CD14-positive monocyte (primary cell): ENCODE results near the gene MYO6. TPM values are rescaled to one million over a fixed set of nuclear protein-coding genes. Genes with fewer than 3 reads are reported as not detected.

Experiments used
- DNase-seq, 3 donors: peaks; one replicate each; pipeline ENCODE4 v3.0.0-alpha.2; 2011 to 2022
- H2AFZ ChIP-seq: 2 replicates; pipeline ENCODE4 v1.6.0; 2012; ENCODE audit warnings: mild to moderate bottlenecking, low read depth, low read length, inconsistent platforms; ENCODE audit not compliant: insufficient read depth, poor library complexity, severe bottlenecking
- H3K27ac ChIP-seq, 2 donors: 1 replicate in 1 of 2; 2 replicates in 1 of 2; pipeline ENCODE4 v1.5.1; 2012 to 2013; ENCODE audit warnings: low read length in 2 of 2, control low read depth in 1 of 2, inconsistent platforms in 1 of 2, low read depth in 1 of 2, mild to moderate bottlenecking in 1 of 2
- H3K27me3 ChIP-seq, 2 donors: one replicate each; pipeline versions ENCODE4 v1.6.0 to v1.6.1; 2011 to 2013; ENCODE audit warnings: low read length in 2 of 2; ENCODE audit not compliant: control insufficient read depth in 2 of 2, insufficient read depth in 2 of 2
- H3K36me3 ChIP-seq, 2 donors: replicated peaks in 1 of 2; 1 replicate in 1 of 2; 2 replicates in 1 of 2; pipeline versions ENCODE4 v1.5.1 to v1.6.1; 2012 to 2013; ENCODE audit warnings: low read length in 2 of 2, control low read depth in 1 of 2, inconsistent platforms in 1 of 2, mild to moderate bottlenecking in 1 of 2; ENCODE audit not compliant: insufficient read depth in 2 of 2, control insufficient read depth in 1 of 2
- H3K4me1 ChIP-seq, 2 donors: 1 replicate in 1 of 2; 2 replicates in 1 of 2; pipeline versions ENCODE4 v1.5.1 to v1.6.1; 2012 to 2013; ENCODE audit warnings: low read length in 2 of 2, control low read depth in 1 of 2, inconsistent platforms in 1 of 2, mild to moderate bottlenecking in 1 of 2, moderate library complexity in 1 of 2; ENCODE audit not compliant: insufficient read depth in 2 of 2, control insufficient read depth in 1 of 2
- H3K4me2 ChIP-seq: replicated peaks from 2 replicates; pipeline ENCODE3; 2012; ENCODE audit warnings: low read length, moderate library complexity, mild to moderate bottlenecking; ENCODE audit not compliant: poor library complexity, severe bottlenecking; ENCODE audit errors: extremely low read depth
- H3K4me3 ChIP-seq, 3 experiments: fragments of 200-600 bp in 1 of 3; sonication (generic) in 1 of 3; replicated peaks in 1 of 3; 1 replicate in 2 of 3; 2 replicates in 1 of 3; pipeline ENCODE4 v1.5.1; 2011 to 2013; ENCODE audit warnings: low read length in 3 of 3, mild to moderate bottlenecking in 3 of 3, control low read depth in 2 of 3, low read depth in 2 of 3, inconsistent platforms in 1 of 3, moderate library complexity in 1 of 3
- H3K79me2 ChIP-seq: 2 replicates; pipeline ENCODE4 v1.6.0; 2012; ENCODE audit warnings: mild to moderate bottlenecking, control low read depth, inconsistent platforms, low read length, moderate library complexity; ENCODE audit not compliant: insufficient read depth
- H3K9ac ChIP-seq: 2 replicates; pipeline ENCODE4 v1.6.0; 2017; ENCODE audit warnings: low read length, mild to moderate bottlenecking; ENCODE audit not compliant: insufficient read depth, poor library complexity, severe bottlenecking
- H3K9me3 ChIP-seq, 2 donors: replicated peaks in 1 of 2; 1 replicate in 1 of 2; 2 replicates in 1 of 2; pipeline versions ENCODE4 v1.5.1 to v1.6.1; 2012 to 2013; ENCODE audit warnings: low read length in 2 of 2, control low read depth in 1 of 2; ENCODE audit not compliant: control insufficient read depth in 1 of 2, insufficient read depth in 1 of 2
- H4K20me1 ChIP-seq: 2 replicates; pipeline ENCODE4 v1.6.0; 2012; ENCODE audit warnings: mild to moderate bottlenecking, low read length, control low read depth, moderate library complexity; ENCODE audit not compliant: insufficient read depth
- H3K27ac Mint-ChIP-seq, 7 donors: one replicate each; pipeline ENCODE4 v1.8.0; 2020; ENCODE audit warnings: mild to moderate bottlenecking in 7 of 7, mixed read lengths in 7 of 7, moderate library complexity in 6 of 7, inconsistent platforms in 2 of 7
- H3K27me3 Mint-ChIP-seq, 3 donors: one replicate each; pipeline ENCODE4 v1.8.0; 2021 to 2022; ENCODE audit warnings: low read depth in 3 of 3, mild to moderate bottlenecking in 3 of 3, mixed read lengths in 3 of 3, moderate library complexity in 3 of 3, inconsistent platforms in 1 of 3
- H3K36me3 Mint-ChIP-seq, 2 donors: one replicate each; pipeline ENCODE4 v1.8.0; 2020; ENCODE audit warnings: mixed read lengths in 2 of 2, inconsistent platforms in 1 of 2, mild to moderate bottlenecking in 1 of 2
- H3K4me1 Mint-ChIP-seq: one replicate; pipeline ENCODE4 v1.8.0; 2020; ENCODE audit warnings: mild to moderate bottlenecking, mixed read lengths
- H3K4me3 Mint-ChIP-seq, 2 donors: one replicate each; pipeline ENCODE4 v1.8.0; 2020; ENCODE audit warnings: mild to moderate bottlenecking in 2 of 2, mixed read lengths in 2 of 2, moderate library complexity in 1 of 2
- H3K9me3 Mint-ChIP-seq, 7 donors: one replicate each; pipeline ENCODE4 v1.8.0; 2020 to 2022; ENCODE audit warnings: mixed read lengths in 7 of 7, mild to moderate bottlenecking in 6 of 7, moderate library complexity in 6 of 7, inconsistent platforms in 2 of 7
- CTCF ChIP-seq: fragments of 200-600 bp; IDR thresholded peaks from one replicate; pipeline ENCODE4 v1.8.0; 2022; ENCODE audit warnings: antibody characterized with exemption, mild to moderate bottlenecking
- WGBS: methylation state at CpG from one replicate; pipeline ENCODE4 v1.1.5; 2013; ENCODE audit warnings: missing lambda C conversion rate; ENCODE audit not compliant: insufficient coverage; 5-methylcytosine and 5-hydroxymethylcytosine counted together
- intact Hi-C, 2 donors: fragments of 100-400 bp; cut with micrococcal nuclease; formaldehyde crosslinking; loops; one replicate each; pipeline versions ENCODE4 v1.15.0 to v1.15.1; 2023
- polyA plus RNA-seq, 3 donors: library from polyadenylated mRNA; depleted of rRNA in 1 of 3; unstranded in 2 of 3; stranded (reverse) in 1 of 3; fragments of 300-500 nt in 2 of 3; fragments of >200 nt in 1 of 3; fragmentation: Illumina TruSeq in 2 of 3; gene quantifications; 1 replicate in 2 of 3; 2 replicates in 1 of 3; pipeline ENCODE4 v1.2.3, GENCODE V29; 2012 to 2021

MYO6 gene
- polyA plus RNA-seq, 3 donors = not detected

- no peak overlapping the region for H3K4me2 ChIP-seq
- no peak overlapping the region for H3K4me3 Mint-ChIP-seq
- no CpG with 5 or more reads among the region's 1 CpG for WGBS
Observed at GRCh38 chr6:75818098-75818855, 69.2 kb downstream of the MYO6 start.

More at GRCh38 chr6:75818098-75818855, 69.2 kb downstream of the MYO6 start:
- peaks cover 0 to 6% (median 2%) of the 10 kb centered on the region in 7 donors for H3K9me3 Mint-ChIP-seq
- intact Hi-C loops = no loop called here
- H3K36me3 Mint-ChIP-seq = no peaks in the 10 kb centered on the region
- H3K79me2 ChIP-seq = no peaks in the 10 kb centered on the region
- H3K4me1 ChIP-seq = no peaks in the 10 kb centered on the region
- H3K9ac ChIP-seq = no peak overlapping the region
- H3K27me3 Mint-ChIP-seq = peaks cover 0 to 2% (median 0%) of the 10 kb centered on the region in 3 donors
- no peak overlapping the region for H3K27ac ChIP-seq
- DNase-seq = no peak
- H3K9me3 ChIP-seq = peaks cover 0 to 6% of the 10 kb centered on the region in 2 donors
- no peak overlapping the region for H3K4me3 ChIP-seq
- H3K4me1 Mint-ChIP-seq = no peaks in the 10 kb centered on the region
- no peak for TF ChIP-seq CTCF
- no peaks in the 10 kb centered on the region for H3K27me3 ChIP-seq
- H3K27ac Mint-ChIP-seq = no peak overlapping the region
- no peak overlapping the region for H2AFZ ChIP-seq
- no peaks in the 10 kb centered on the region for H4K20me1 ChIP-seq
- no peaks in the 10 kb centered on the region for H3K36me3 ChIP-seq
